HL-60 (cell line): Measurements from ENCODE around the gene PHPT1.

Experiments used
- CTCF ChIP-seq: IDR thresholded peaks from one replicate; pipeline ENCODE4 v1.5.1; 2011; ENCODE audit warnings: low read length, control low read depth, inconsistent platforms; ENCODE audit not compliant: insufficient read depth
- GABPA ChIP-seq: IDR thresholded peaks from 2 replicates; pipeline ENCODE4 v1.6.1; 2012; ENCODE audit warnings: low read depth

DNA sequence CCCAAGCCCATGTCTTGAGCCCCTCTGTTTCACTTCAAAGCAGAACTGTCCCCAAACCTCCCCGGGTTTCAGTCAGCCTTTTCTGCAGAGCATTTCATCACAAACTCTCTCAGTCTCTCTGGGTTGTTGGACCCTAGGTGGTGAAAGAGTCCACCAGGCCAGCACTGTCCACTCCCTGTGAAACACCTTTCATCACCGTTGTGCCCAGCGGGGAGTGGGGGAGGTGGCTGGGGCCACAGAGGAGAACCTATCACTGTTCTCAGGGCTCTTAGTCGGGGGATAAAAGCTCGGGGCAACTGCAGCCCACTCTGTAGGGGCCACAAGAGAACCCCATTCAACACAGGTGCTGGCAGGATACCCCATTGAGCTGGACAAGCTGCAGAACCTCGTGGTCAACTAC lies 46.9 kb upstream of the PHPT1 start:
- TF ChIP-seq CTCF = no peak
- no peak for TF ChIP-seq GABPA
